Muscle of leg (tissue), 11 donors: ENCODE results near the gene PARK7. TPM values are rescaled to one million over a fixed set of nuclear protein-coding genes. Genes with fewer than 3 reads are reported as not detected.
"Not testable (repeated sequence)": the region's sequence is repeated elsewhere in the genome, so short reads cannot be mapped to it uniquely, and the experiment has no call there.

Experiments
- DNase-seq: peaks from one replicate; pipeline ENCODE4 v3.0.0; 2013
- H3K27ac ChIP-seq: one replicate; pipeline ENCODE4 v1.5.1; 2013; ENCODE audit warnings: mild to moderate bottlenecking, low read length, control low read depth
- H3K27me3 ChIP-seq: one replicate; pipeline ENCODE4 v1.6.1; 2013; ENCODE audit warnings: low read length; ENCODE audit not compliant: control insufficient read depth, insufficient read depth
- H3K36me3 ChIP-seq: one replicate; pipeline ENCODE4 v1.6.1; 2013; ENCODE audit warnings: low read length; ENCODE audit not compliant: control insufficient read depth, insufficient read depth
- H3K4me1 ChIP-seq: one replicate; pipeline ENCODE4 v1.6.1; 2013; ENCODE audit warnings: low read length; ENCODE audit not compliant: control insufficient read depth, insufficient read depth
- H3K4me3 ChIP-seq: one replicate; pipeline ENCODE4 v1.5.1; 2013; ENCODE audit warnings: low read length, control low read depth
- H3K9me3 ChIP-seq: replicated peaks from 2 replicates; pipeline ENCODE4 v1.6.1; 2013; ENCODE audit warnings: low read depth, low read length; ENCODE audit not compliant: control insufficient read depth
- WGBS: methylation state at CpG from one replicate; pipeline ENCODE4 v1.1.5; 2013; ENCODE audit warnings: missing lambda C conversion rate; ENCODE audit not compliant: insufficient coverage; 5-methylcytosine and 5-hydroxymethylcytosine counted together
- polyA plus RNA-seq, 8 donors: library from polyadenylated mRNA; unstranded; fragments of 120-200 nt; gene quantifications; one replicate each; pipeline versions ENCODE4 v1.2.1 to v1.2.3, GENCODE V29; 2013; ENCODE audit warnings: inconsistent platforms in 1 of 8, low replicate concordance in 1 of 8; ENCODE audit not compliant: insufficient read length in 8 of 8, insufficient read depth in 1 of 8
- total RNA-seq: library from RNA; stranded (reverse); fragments of 120-200 nt; gene quantifications from one replicate; pipeline ENCODE4 v1.2.4, GENCODE V29; 2013

The PARK7 gene
- total and polyA plus RNA-seq, 9 donors, result 236 to 363 (median 328) TPM

DNA sequence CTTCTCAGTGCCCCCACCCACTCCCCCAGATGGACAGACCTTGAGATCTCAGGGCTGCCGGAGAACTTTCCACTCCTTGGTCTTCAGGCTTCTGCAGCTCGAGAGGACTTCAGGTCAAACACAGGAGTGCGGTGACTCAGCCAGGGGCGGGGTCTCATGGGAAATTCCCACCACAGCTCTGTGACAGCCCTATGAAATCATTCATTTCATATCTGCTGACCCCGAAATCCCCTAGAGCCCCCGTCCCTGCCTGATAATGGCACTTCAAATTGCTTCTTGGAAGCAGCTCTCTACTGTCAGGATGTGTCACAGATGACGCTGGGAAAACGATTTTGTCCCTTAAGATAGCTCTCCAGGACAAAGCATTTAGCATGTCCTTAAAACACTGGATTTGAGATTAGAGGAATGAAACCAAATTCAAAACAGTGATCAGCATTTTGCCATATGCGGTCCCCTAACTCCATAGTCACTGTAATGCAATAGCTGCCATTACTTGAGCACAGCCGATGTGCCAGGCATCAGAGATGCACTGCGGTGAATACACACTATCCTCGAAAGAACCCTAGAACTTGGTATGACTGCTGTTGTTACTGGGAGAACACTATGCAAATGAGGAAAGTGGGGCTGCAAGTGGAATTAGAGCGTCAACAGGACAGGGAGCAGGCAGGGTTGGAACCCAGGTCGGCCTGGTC lies 20.6 kb upstream of the PARK7 start, which contains the start of gene TNFRSF9:
Gene TNFRSF9 (minus strand): TSS at position 95 of the 692 bp plus-strand sequence. CDS start 845 bp downstream, outside the sequence.
- Histone ChIP-seq H3K36me3 (no peaks in the 10 kb centered on the region), H3K4me3 (no peak within 1 kb of the TSS), H3K9me3 (no peaks in the 10 kb centered on the region), H3K27me3 (peaks cover 39% of the 10 kb centered on the region), H3K4me1 (peaks cover 3% of the 10 kb centered on the region), H3K27ac (no peak within 1 kb of the TSS)
- DNase-seq, result no peak
- WGBS, result 71% methylated on average over 12 of the region's 14 CpGs

GRCh38 chr1:7941437-7941793 lies 20.1 kb upstream of the PARK7 start:
- DNase-seq, result no peak
- H3K4me3 ChIP-seq, result no peak overlapping the region
- peaks cover 38% of the 10 kb centered on the region for H3K27me3 ChIP-seq
- H3K4me1 ChIP-seq, result peaks cover 3% of the 10 kb centered on the region
- no peaks in the 10 kb centered on the region for H3K9me3 ChIP-seq
- no peak overlapping the region for H3K27ac ChIP-seq
- no peaks in the 10 kb centered on the region for H3K36me3 ChIP-seq
- WGBS, result 100% methylated on average over 2 of the region's 9 CpGs

- Histone ChIP-seq H3K27ac (no peak overlapping the region), H3K4me3 (peak overlapping the region; percentile 22), H3K9me3 (no peaks in the 10 kb centered on the region), H3K36me3 (no peaks in the 10 kb centered on the region), H3K4me1 (peaks cover 3% of the 10 kb centered on the region), H3K27me3 (peaks cover 30% of the 10 kb centered on the region)
- 3% methylated on average over 35 of the region's 40 CpGs for WGBS
- peak; percentile 76 for DNase-seq
Observed at GRCh38 chr1:7942214-7942921, 19.1 kb upstream of the PARK7 start.

- peaks cover 28% of the 10 kb centered on the region for H3K27me3 ChIP-seq
- H3K9me3 ChIP-seq, result no peaks in the 10 kb centered on the region
- no peaks in the 10 kb centered on the region for H3K36me3 ChIP-seq
- no peak for DNase-seq
- 60% methylated on average over 1 of the region's 2 CpGs for WGBS
- no peak overlapping the region for H3K4me3 ChIP-seq
- H3K4me1 ChIP-seq, result peaks cover 3% of the 10 kb centered on the region
- H3K27ac ChIP-seq, result no peak overlapping the region
Observed at GRCh38 chr1:7943251-7943650, 18.3 kb upstream of the PARK7 start.

DNA sequence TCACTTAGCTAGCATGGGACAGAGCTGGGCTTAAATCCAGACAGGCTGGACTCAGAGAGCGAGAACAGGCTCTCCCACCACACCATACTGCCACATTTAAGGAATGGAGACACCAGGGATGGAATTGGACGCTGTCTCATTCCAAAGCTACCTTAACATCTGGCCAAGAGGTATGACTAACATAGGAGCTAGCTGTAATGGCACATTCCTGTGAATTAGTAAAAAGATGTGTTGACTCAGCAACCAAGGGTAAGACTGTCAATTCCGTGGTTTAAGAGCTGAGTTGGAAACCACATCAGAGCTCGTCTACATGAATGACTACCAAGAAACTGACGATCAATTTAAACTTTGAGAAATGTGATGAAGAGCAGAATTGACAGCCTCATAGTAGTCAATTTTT lies 12.6 kb upstream of the PARK7 start:
- Histone ChIP-seq H3K9me3 (no peaks in the 10 kb centered on the region), H3K36me3 (no peaks in the 10 kb centered on the region), H3K4me3 (no peak overlapping the region), H3K27ac (no peak overlapping the region), H3K4me1 (peaks cover 4% of the 10 kb centered on the region), H3K27me3 (peaks cover 2% of the 10 kb centered on the region)
- WGBS, result 86% methylated on average over 1 of the region's 5 CpGs
- no peak for DNase-seq

DNA sequence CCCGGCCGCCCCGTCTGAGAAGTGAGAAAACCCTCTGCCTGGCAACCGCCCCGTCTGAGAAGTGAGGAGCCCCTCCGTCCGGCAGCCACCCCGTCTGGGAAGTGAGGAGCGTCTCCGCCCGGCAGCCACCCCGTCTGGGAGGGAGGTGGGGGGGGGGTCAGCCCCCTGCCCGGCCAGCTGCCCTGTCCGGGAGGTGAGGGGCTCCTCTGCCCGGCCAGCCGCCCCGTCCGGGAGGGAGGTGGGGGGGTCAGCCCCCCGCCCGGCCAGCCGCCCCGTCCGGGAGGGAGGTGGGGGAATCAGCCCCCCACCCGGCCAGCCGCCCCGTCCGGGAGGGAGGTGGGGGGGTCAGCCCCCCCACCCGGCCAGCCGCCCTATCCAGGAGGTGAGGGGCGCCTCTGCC lies 8.7 kb upstream of the PARK7 start:
- H3K27ac ChIP-seq, DNase-seq, H3K4me3 ChIP-seq, H3K36me3 ChIP-seq, H3K4me1 ChIP-seq, H3K27me3 ChIP-seq, H3K9me3 ChIP-seq: not testable (repeated sequence)
- WGBS, result no CpG with 5 or more reads among the region's 30 CpGs

- Histone ChIP-seq H3K36me3 (no peaks in the 10 kb centered on the region), H3K4me1 (peaks cover 4% of the 10 kb centered on the region), H3K9me3 (no peaks in the 10 kb centered on the region), H3K27ac (peak overlapping the region; percentile 91), H3K27me3 (no peaks in the 10 kb centered on the region), H3K4me3 (peak overlapping the region; percentile 71)
- DNase-seq, result peak; percentile 97
- WGBS, result under 1% methylated on average over 60 of the region's 65 CpGs
Observed at GRCh38 chr1:7953850-7954609, 7.5 kb upstream of the PARK7 start.

GRCh38 chr1:7954683-7955082 lies 6.8 kb upstream of the PARK7 start:
- peak overlapping the region; percentile 91 for H3K27ac ChIP-seq

GRCh38 chr1:7956218-7957032 lies 5.1 kb upstream of the PARK7 start:
- Histone ChIP-seq H3K4me3 (no peak overlapping the region), H3K4me1 (peaks cover 10% of the 10 kb centered on the region), H3K36me3 (no peaks in the 10 kb centered on the region), H3K9me3 (no peaks in the 10 kb centered on the region), H3K27me3 (no peaks in the 10 kb centered on the region), H3K27ac (no peak overlapping the region)
- WGBS, result 84% methylated on average over 8 of the region's 10 CpGs
- DNase-seq, result no peak

More at GRCh38 chr1:7954683-7955082, 6.8 kb upstream of the PARK7 start:
- Histone ChIP-seq H3K4me3 (peak overlapping the region; percentile 71), H3K36me3 (no peaks in the 10 kb centered on the region), H3K9me3 (no peaks in the 10 kb centered on the region), H3K27me3 (no peaks in the 10 kb centered on the region), H3K4me1 (peaks cover 4% of the 10 kb centered on the region)
- DNase-seq, result no peak
- 100% methylated on average over 1 of the region's 7 CpGs for WGBS
